ENCODE results near the gene CCNL2. TPM values are rescaled to one million over a fixed set of nuclear protein-coding genes. Genes with fewer than 3 reads are reported as not detected.

Gene CCNL2
- total RNA-seq, 1 donor from 2014 or later, result 46.1 TPM

- H3K27me3 ChIP-seq (ENCODE audit: low read depth), result no peaks in the 10 kb centered on the region
- TF ChIP-seq CTCF (IDR thresholded peaks at IDR 0.05; ENCODE audit: borderline replicate concordance), result no peak
- no peak overlapping the region for H3K4me3 ChIP-seq
- intact Hi-C loops (cut with micrococcal nuclease), result no loop called here
- peaks cover 32% of the 10 kb centered on the region for H3K4me1 ChIP-seq
- H3K36me3 ChIP-seq, result peaks cover 48% of the 10 kb centered on the region
- H3K9me3 ChIP-seq (replicated peaks), result no peaks in the 10 kb centered on the region
- no peak overlapping the region for H3K27ac ChIP-seq (replicated peaks)
- no peak for DNase-seq
Observed at GRCh38 chr1:1341549-1342021, 57.5 kb downstream of the CCNL2 start.

GRCh38 chr1:1340791-1341548 lies 58.2 kb downstream of the CCNL2 start:
- no peaks in the 10 kb centered on the region for H3K27me3 ChIP-seq (ENCODE audit: low read depth)
- H3K27ac ChIP-seq (replicated peaks), result no peak overlapping the region
- H3K4me3 ChIP-seq, result no peak overlapping the region
- no peak for DNase-seq
- TF ChIP-seq CTCF (IDR thresholded peaks at IDR 0.05; ENCODE audit: borderline replicate concordance), result no peak
- H3K36me3 ChIP-seq, result peaks cover 54% of the 10 kb centered on the region
- peaks cover 26% of the 10 kb centered on the region for H3K4me1 ChIP-seq
- intact Hi-C loops (cut with micrococcal nuclease), result no loop called here
- H3K9me3 ChIP-seq (replicated peaks), result no peaks in the 10 kb centered on the region

- no peak for TF ChIP-seq CTCF (IDR thresholded peaks at IDR 0.05; ENCODE audit: borderline replicate concordance)
- intact Hi-C loops (cut with micrococcal nuclease), result no loop called here
- Histone ChIP-seq H3K27me3 (ENCODE audit: low read depth) (no peaks in the 10 kb centered on the region), H3K4me1 (peaks cover 18% of the 10 kb centered on the region), H3K36me3 (peaks cover 61% of the 10 kb centered on the region), H3K9me3 (replicated peaks) (no peaks in the 10 kb centered on the region), H3K27ac (replicated peaks) (no peak overlapping the region), H3K4me3 (no peak overlapping the region)
- DNase-seq, result no peak
Observed at GRCh38 chr1:1340185-1340584, 59.0 kb downstream of the CCNL2 start.

GRCh38 chr1:1338278-1338677 lies 60.9 kb downstream of the CCNL2 start:
- intact Hi-C loops (cut with micrococcal nuclease), result no loop called here
- Histone ChIP-seq H3K36me3 (peaks cover 61% of the 10 kb centered on the region), H3K4me1 (no peaks in the 10 kb centered on the region), H3K4me3 (no peak overlapping the region), H3K9me3 (replicated peaks) (no peaks in the 10 kb centered on the region), H3K27me3 (ENCODE audit: low read depth) (no peaks in the 10 kb centered on the region), H3K27ac (replicated peaks) (no peak overlapping the region)
- no peak for TF ChIP-seq CTCF (IDR thresholded peaks at IDR 0.05; ENCODE audit: borderline replicate concordance)
- DNase-seq, result no peak

GRCh38 chr1:1337793-1338147 lies 61.4 kb downstream of the CCNL2 start:
- Histone ChIP-seq H3K36me3 (peaks cover 61% of the 10 kb centered on the region), H3K4me3 (no peak overlapping the region), H3K27ac (replicated peaks) (no peak overlapping the region), H3K4me1 (no peaks in the 10 kb centered on the region), H3K27me3 (ENCODE audit: low read depth) (no peaks in the 10 kb centered on the region), H3K9me3 (replicated peaks) (no peaks in the 10 kb centered on the region)
- intact Hi-C loops (cut with micrococcal nuclease), result no loop called here
- DNase-seq, result no peak
- no peak for TF ChIP-seq CTCF (IDR thresholded peaks at IDR 0.05; ENCODE audit: borderline replicate concordance)
